NCI-H1092 treated with DMSO at 0.1 percent for 48 hours (cell line): ENCODE data around the gene HDAC8.
"Not testable (repeated sequence)": the region's sequence is repeated elsewhere in the genome, so short reads cannot be mapped to it uniquely, and the experiment has no call there.

Experiments used
- DNase-seq: peaks from one replicate; lab custom pipeline; 2025; lab: John Stamatoyannopoulos, UW

Gene HDAC8

DNA sequence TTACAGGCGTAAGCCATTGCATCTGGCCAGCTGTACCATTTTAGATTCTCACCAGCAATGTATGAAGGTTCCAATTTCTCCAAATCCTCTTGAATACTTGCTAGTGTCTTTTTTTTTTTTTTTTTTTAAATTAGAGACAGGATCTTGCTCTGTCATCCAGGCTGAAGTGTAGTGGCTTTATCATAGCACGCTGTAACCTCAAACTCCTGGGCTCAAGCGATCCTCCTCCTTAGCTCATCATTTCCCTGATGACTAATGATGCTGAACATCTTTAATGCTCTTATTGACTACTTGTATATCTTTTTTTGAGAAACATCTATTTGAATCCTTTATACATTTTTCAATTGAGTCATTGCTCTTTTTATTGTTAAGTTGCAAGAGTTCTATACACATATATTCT is 40.3 kb downstream of the HDAC8 start:
- DNase-seq, result no peak

DNA sequence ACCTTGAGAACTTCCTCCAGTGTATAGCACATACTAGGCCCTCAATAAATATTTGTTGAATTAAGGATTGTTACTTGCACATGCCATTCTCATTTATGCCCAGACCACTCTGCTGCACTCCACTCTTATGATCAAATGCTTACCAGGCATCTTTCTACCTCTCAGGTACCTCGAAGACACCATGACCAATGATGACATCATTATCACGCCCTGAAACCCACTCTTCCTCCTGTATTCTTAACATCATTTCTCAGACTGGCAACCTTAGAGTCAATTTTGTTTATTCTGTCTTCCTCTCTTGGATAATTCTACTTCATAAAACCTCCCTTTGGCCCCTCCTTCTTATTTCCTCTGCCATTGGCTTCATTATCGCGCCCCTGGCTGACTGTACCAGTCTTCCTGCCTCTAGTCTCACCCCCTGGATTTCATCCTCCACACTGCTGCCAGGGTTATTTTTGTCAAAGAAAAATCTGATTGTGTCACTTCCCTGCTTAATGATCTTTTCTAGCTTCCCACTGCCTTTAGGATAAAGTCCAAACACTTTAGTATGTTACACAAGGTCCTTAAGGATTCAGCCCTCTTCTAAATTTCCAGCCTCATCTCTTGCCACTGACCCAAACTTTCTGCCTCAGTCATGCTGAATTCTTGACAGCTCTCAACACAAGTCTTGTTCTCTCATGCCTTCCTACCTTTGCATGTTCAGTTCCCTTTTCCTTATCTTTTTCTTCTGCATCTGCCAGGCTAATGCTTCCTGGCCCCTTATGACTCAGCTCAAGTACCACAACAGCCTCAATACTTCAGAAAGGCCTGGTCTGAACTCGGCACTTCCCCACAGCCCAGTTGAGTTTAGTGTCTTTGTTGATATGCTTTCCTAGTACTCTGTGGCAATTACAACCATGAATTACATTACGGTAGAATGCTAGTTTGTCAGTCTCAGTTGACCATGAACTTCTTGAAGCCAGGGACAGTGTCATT is 45.8 kb downstream of the HDAC8 start:
- no peak for DNase-seq

DNA sequence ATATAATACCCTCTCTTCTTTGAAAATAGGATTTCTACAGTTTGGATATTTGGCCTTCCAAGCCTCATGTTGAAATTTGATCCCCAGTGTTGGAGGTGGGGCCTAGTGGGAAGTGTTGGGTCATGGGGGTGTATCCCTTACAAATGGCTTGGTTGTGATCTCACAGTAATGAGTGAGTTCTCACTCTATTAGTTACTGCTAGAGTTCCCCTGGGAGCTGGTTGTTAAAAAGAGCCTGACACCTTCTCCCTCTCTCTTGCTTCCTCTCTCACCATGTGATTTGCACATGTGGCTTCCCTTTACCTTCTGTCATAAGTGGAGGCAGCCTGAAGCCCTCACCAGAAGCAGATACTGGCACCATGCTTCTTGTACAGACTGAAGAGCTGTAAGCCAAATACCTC is 73.9 kb downstream of the HDAC8 start:
- no peak for DNase-seq

DNA sequence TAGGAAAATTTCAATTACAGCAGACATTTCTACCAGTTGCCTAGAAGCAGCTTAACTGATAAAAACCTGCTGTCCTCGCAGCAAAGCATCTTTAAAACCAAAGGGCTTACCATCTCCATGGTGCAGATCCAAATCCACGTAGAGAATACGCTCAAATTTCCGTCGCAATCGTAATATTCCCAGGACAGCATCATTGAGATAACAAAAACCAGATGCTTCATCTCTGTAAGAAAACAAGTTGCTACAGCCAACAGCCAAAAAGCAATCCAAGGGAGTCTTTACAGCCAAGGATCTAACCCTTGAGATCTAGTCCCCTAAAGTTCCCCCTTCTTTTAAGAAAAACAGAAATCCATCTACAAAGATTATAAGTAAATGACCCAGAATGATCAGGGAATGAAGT is 77.6 kb downstream of the HDAC8 start:
- no peak for DNase-seq

DNA sequence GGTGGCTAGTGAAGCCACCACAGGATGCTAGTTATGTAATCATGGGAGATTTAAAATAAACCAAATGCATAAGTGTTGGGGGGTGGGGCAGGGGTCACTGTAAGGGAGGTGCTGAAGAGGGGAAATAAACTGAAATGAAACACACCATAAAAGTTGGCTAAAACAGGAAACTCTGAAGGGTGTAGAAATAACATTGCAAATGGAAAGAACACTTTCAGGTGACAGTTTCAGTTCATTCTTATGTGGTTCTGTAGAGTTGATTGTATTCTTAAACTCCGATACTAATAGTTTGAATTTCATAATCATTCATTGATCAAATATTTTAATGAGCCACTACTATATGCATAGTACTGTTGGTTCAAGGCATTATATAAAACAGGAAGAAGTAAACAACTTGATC is 80.1 kb downstream of the HDAC8 start:
- DNase-seq, result no peak

DNA sequence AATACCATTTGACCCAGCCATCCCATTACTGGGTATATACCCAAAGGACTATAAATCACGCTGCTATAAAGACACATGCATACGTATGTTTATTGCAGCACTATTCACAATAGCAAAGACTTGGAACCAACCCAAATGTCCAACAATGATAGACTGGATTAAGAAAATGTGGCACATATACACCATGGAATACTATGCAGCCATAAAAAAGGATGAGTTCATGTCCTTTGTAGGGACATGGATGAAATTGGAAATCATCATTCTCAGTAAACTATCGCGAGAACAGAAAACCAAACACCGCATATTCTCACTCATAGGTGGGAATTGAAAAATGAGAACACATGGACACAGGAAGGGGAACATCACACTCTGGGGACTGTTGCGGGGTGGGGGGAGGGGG is 82.4 kb downstream of the HDAC8 start:
- DNase-seq, result not testable (repeated sequence)

DNA sequence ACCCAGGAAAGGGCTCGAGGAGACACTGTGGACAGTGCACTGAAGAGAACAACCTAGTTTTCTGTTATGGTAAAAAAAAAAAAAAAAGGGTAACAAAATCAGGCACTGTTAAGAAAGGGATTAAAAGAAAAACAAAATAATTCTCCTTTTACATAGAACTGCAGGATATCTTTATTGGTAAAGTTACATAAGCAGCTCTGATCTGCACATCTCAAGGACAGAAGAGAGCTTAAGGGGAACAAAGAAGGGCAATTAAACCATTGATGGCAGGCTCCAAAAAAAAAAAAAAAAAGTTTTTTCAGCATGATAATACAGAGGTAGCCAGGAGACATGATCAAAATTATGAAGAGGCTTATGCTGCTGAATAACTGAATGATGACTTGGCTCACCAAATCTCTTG is 85.0 kb downstream of the HDAC8 start:
- DNase-seq, result no peak

DNA sequence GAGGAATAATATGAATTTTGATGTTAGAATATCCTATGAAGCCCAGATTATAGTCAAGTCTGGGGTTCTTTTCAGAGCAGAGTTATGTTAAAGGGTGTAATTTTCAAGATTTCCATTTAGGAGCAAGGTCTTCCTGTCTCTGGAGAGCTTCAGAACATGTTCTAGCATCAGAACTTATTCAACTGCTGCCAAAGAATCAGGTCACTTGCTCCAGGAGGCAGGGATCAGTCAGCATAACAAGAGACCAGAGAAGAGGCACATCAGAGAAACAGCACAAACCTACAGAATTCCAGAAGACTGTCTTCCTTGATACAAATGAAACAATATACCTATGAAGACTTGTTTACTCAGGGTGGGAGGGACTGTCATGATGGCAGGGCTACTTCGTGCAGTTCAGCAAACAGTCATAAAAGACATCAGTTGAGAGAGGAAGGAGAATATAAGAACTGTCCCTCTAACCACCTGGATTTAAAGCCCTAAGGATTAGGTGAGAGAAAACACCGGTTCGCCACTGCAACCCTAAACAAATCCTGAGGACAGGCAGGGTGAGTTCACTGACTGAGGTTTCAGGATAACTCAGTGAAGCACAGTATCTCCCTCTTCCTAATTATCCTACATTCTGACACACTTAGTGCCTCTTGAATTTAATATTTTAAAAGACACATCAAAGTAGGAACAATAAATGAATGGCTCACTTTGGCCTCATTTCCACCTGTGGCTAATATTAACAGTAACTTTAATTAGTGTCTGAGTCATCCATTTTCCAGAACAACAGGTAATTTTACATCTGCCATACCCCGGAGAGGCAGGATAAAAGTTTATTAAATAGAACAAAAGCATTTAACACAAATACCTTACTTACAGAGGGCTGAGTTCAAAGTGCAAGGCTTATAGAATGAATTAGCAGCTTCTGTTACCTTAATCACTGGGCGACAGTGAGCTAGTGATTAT is 93.0 kb downstream of the HDAC8 start:
- no peak for DNase-seq

DNA sequence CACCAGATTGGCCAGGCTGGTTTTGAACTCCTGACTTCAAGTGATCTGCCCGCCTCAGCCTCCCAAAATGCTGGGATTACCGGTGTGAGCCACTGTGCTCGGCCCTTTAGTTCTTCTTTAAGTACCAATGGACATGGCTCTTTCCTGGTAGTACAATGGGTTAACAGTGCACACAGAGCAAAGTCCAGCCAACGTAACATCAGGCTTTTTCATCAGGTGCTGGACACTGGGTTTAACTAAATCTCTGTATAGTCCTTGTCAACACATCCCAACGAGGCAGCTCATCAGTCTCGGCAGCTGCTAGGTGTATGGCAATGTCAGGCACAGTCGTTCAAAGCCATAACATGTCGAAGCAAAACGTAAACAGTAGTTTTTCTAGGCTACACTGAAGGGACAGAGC is 93.8 kb downstream of the HDAC8 start:
- DNase-seq, result no peak

DNA sequence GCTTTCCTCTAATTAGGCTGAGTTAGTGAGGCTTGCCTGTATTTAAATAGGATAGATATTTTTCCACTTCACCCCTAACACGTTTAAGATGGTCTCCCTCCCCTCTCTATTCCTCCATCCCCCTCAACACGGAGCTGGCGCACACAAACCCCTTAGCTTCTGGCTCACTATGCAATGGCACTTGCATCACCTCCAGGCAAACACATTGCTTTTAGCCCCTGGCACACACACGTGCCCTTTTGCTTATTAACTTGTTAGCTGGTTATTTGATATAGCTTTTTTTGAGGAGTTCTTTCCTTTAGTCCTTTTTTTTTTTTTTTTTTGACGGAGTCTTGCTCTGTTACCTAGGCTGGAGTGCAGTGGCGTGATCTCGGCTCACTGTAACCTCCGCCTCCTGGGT is 94.3 kb downstream of the HDAC8 start:
- DNase-seq, result no peak

DNA sequence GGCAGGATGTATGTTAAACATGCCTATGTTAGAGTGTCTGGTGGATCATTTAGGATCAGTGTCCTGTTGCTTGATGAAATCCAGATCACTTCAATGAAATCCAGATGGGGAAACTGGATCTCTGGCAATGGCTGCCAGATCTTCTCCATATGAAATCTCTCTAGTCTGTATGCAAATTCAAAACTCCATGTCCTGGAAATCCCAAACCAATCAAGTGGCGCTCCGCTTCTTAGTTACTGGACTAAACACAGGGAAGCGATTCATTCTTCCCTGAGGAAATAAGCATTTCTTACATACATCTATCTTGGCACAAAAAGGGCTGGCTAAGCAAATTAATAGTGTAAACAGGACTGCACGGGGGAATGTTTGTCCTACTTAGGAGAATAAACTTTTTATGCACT is 94.9 kb downstream of the HDAC8 start:
- DNase-seq, result no peak

DNA sequence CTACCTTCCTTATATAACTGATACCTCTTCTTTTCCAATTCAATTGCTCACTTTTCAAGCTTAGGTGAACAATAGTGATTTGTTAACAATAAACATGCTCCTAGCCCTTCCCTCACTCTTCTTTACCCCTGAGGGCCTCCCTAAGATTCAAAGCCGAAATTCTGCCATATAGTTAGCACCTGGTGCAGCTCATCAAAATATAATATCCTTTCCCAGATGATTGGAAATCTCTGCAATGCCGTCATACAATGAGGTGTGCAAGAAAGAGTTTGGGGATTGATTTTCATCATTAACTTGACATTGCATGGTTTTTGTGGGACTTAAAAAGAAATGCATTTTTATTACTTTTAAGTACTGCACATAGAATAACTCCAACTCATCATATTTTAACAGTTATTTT is 95.3 kb downstream of the HDAC8 start:
- no peak for DNase-seq

DNA sequence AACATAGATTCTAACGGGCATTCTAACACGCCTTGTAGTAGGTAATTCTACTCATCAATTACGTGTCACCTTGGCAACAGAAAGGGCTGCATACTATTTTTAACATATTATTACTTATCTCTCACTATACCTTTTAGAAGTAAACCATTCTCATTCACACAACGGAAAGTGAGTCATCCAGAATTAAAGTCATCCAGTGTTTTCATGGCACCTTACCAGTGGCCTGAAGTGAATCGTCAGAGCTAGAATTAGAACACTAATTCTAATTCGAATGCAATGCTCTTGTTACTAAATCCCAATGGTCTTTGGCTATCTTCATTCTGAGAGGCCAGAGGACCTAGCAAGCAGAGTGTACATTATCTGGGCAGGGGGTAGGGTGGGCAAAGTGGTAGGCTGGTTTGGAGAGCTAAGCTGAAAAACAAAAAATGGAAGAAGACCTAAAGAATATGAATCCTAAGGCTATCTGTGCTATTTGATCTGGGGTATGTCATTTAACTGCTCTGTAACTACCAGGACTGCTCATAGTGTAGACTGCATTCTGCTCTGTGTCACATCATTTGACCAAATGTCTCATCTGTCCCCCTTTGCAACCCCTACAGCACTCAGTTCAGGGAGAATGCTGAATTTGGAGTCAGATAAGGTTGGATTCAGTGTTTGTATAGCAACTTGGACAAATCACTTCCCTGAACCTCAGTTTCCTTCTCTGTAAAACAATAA is 96.5 kb downstream of the HDAC8 start:
- DNase-seq, result no peak

DNA sequence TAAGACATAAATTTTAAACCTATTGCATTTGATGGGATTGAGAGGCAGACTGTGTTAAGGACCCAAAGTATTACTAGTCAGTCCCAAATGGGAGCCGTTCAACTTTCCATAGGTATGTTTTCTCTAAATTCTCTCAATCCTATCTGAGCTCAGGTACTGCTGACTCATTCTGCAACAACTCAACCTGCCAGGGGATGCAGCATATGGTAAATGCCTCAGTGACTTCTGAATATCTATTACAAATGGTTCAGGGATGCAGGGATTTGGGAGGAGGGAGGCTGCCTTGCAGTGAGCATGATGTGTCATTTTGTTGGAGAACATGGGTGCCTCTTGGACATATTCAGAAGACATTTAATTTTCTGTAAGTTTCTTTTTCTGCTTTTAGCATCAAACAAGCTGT is 97.3 kb downstream of the HDAC8 start:
- DNase-seq, result no peak

DNA sequence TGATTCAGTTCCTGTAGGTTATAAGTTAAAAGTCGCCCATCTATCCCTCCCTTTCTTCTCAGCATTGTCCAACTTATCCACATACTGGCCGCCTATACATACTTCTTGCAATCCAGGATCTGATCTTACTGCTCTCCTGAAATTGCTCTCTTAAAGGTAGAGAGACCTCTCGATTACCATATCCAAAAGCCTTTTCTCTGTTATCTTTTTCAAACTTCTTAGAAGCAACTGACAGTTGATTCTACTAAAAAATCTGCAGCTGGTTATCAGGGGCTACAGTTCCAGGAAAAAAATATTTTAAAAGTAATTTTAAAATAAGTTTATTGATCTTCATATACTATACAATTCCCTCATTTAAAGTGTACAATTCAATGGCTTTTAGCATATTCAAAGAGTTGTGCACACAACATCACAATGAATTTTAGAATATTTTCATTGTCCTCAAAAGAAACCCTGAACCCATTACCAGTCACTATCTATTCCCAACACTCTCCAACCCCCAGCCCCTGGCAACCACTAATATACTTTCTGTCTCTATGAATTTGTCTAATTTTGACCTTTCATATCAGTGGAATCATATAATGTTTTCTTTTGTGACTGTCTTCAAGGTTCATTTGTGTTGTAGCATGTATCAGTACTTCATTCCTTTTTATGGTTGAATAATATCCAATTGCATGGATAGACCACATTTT is 102.0 kb downstream of the HDAC8 start:
- no peak for DNase-seq

DNA sequence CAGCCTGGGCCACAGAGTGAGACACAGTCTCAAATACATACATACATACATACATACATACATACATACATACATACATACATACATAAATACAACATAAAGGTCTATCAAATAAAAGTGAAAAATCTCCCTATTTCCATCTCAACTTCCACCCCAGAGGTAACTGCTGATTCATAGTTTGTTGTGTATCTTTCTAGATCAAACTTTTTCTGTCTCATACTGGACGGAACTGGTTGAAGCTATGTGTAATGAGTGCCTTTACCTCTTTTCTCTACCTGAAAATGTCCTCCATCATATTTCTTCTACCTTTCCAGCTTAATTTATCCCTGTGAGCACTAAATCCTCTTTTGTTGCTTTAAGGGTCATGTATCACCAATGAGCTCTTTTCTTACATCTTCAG is 102.5 kb downstream of the HDAC8 start:
- DNase-seq, result no peak

DNA sequence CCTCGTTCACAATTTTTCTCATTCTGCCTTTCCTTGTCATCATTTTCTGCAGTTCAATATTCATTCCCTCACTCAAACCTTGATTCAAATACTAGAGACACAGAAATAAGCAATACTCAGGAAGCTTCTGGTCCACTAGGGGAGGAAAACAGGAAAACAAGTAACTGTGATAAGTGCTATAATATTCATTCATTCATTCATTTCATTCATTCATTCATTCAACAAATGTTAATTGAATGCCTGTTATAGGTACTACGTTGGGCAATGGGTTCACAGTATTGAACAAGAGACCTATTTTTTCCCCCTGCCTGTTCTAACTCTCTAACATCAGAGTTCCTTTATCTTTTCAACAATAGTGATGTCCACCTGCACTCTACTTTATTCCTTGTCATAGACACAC is 104.0 kb downstream of the HDAC8 start:
- DNase-seq, result no peak

DNA sequence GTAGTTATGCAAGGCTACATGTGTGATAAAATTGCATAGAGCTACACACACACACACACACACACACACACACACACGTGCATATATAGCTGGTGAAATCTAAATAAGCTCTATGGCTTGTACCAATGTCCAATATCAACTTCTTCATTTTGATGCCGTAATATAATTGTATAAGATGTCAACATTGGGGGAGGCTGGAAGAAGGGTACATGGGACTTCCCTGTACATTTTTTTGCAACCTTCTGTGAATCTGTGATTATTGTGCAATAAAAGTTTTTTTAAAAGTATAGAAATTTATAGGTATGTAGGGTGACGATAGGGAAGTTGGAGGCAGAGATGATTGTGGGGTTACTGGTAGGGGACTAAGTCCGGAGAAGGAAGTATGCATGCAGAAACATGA is 105.5 kb downstream of the HDAC8 start:
- no peak for DNase-seq

DNA sequence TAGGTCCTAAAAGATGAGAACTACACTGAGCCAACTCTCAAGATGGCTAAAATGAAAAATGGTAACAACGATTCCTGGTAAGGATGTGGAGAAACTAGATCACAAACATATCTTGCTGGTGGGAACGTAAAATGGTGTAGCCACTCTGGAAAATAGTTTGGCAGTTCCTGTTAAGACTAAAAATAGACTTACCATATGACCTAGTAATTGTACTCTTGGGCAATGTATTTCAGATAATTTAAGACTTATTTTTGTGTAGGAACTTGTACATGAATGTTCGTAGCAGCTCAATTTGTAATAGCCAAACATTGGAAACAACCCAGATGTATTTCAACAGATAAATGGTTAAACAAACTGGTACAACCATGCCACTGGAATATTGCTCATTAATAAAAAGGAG is 106.2 kb downstream of the HDAC8 start:
- DNase-seq, result no peak

DNA sequence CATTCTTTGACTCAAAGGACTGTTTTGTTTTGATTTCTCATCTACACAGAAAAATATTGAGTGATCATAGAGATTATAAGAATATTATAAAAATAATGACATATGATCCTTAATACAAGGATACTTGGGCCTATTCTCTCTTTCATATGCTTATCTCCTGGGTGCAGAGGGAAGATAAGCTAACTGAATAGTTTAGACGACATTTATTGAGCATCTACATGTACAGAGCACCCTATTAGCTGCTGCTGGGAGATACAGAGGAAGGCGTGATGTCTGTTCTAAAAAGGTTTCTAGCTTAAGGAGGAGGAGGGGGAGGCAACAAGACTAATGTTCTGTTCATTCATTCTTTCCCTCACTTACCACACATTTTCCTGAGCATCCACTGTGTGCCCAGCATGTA is 106.8 kb downstream of the HDAC8 start:
- no peak for DNase-seq

DNA sequence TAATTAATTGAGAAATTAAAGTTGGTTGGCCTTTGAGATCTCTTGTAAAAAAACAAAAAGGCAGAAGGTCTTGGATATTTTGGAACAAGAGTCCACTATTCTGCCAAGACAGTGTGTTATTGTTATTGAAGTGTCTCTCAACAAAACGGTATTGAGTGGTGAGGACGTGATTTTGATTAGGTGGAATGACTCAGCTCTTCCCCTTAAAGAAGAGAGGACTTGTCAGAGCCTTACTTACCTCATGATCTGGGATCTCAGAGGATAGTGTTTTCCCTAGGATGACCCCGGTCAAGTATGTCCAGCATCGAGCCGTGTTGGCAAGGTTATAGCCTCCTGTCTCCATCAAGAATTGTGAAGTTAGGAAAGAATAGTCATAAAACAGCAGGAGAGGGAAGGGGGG is 110.9 kb downstream of the HDAC8 start:
- no peak for DNase-seq

DNA sequence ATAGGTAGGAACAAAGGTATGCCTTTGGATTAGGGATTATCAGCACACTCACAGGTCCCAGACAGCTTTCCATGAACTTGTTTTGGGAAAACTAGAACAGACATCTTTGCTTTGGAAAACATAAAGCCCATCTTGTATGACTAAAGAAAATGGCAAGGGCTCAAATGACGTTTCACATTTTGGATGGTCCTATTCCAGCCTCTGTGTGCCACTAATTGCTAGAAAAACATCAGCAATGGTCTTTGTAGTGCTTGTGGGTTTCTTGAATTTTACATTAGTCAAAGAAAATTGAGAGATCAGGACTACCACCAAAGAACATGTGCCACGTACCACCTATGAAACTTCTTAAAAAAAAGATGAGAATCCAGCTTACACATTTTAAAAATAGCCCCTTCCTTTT is 111.4 kb downstream of the HDAC8 start:
- DNase-seq, result no peak
